ENCODE data around the gene GP5.
A peak's percentile ranks its signal among the peaks of the same experiment; 100 is the strongest.

GP5 gene

DNA sequence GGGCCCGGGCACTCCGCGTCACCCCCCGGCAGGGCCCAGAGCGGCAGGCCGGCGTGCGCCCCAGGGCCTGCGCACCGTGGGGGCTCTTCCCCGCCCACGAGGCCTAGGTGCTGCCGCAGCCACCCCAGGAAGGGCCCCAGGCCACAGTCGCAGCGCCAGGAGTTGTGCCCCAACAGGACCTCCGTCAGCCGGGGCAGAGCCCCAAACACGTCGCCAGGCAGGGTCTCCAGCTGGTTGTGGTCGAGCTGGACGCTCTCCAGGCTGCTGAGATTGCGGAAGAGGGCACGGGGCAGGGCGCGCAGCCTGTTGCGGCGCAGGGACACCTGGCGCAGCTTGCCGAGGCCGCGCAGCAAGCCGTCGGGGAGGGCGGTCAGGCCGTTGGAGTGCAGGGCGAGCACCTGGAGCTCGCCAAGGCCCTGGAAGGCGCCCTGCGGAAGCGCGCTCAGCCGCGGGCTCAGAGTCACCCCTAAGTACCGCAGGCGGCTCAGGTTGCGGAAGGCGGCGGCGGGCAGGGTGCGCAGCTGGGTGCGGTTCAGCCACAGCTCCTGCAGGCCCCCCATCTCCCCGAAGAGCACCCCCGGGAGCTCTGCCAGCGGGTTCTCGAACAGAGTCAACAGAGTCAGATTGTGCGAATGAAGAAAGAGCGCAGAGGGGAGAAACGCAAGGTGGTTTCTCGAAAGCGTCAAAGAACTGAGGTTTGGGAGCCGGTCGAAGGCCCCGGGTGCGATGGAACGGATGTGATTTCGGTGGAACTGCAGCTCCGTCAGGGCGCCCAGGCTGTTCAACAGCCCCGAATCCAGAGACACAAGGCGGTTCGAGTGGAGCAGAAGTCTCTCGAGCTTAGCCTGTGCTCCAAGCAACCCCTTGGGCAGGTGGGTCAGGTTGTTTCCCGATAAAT is 2.0 kb downstream of the GP5 start:
- no peak for DNase-seq

- no peak for DNase-seq
Measured at GRCh38 chr3:194396539-194396858, 2.6 kb downstream of the GP5 start.

DNA sequence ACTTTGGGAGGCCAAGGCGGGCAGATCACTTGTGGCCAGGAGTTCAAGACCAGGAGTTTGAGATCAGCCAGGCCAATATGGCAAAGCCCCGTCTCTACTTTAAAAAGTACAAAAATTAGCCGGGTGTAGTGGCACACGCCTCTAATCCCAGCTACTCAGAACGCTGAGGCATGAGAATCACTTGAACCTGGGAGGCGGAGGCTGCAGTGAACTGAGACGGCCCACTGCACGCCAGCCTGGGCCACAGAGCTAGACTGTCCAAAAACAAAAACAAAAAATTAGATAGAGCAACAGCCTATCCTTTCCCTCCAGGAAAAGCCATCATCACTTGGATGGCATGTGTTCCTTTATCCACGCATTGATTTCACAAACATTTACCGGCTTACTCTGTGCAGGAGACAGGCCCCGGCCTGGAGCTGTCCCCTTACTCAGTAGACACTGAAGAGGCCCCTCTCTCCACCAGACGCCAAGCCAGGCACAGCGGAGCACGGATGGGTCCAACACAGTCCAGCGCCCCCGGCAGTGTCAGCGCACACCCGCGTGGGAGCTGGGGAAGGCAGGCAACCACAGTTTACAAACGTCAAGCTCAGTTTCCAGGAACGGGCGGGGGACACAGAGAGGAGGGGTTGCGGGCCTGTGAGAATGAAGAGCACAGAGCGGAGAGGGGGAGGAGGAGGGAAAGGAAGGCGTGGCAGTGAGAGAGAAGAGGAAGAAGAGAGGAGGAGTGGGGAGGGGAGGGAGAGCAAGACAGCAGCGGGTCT is 3.1 kb downstream of the GP5 start:
- no peak for DNase-seq

DNA sequence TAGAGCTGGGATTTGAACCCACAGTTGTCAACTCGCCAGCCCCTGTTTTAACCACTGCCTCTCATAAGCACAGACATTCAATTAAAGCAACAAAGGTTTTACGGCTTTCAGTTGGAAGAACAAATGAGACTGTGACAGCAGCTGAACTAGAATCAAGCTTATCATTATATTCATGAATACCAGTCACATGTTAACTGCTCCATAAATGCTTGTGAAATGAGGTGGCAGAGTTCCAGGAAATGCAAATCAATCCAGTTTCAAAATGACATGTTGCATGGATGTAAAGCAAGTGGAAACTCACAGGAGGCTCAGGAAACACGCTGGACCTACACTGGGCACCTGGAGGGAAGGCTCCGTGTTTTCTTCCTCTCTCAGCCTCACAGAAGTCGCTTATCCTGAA is 3.9 kb downstream of the GP5 start:
- no peak for DNase-seq

- DNase-seq, result no peak
Measured at GRCh38 chr3:194392576-194392975, 6.5 kb downstream of the GP5 start.

- DNase-seq, result no peak
Measured at GRCh38 chr3:194390835-194391234, 8.2 kb downstream of the GP5 start.

DNA sequence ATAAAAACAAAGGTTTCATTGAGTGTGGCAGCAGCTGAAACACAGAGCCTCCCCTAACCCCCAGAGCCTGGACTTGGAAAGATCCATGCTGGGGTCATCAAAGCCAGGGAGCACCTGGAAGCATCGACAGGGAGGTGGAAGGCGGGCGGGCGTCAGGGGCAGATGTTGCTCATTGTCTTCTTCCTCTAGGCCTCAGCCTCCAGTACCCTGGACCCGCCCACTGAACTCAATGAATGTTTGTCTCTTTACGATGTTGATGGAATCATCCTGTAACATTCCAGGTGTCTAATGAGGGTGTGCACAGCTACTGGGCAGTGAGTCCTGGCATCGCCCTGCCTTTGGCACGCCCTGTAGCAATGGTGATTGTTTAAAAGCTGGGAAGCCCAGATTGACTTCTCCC is 9.8 kb downstream of the GP5 start:
- no peak for DNase-seq

DNA sequence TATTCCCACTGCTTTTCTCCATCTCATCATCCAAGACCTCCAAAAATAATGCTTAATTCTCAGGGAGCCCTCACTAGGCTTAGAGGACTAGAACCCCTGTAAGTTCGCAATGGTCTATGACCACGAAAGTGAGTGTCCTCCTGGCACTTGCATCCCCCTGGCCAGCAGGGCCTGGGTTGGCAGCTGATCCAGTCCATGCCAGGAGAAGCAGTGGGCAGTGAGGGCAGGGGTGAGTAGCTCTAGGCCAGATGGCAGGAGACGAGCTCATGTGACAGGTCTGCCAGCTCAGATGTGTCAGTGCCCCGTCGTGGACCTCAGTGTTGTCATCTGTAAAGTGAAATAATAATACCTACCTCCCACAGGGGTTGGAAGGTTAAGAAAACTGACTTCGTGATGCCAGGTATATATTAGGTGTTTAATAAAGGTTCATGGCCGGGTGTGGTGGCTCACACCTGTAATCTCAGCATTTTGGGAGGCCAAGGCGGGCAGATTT is 11.1 kb downstream of the GP5 start:
- no peak for DNase-seq

DNA sequence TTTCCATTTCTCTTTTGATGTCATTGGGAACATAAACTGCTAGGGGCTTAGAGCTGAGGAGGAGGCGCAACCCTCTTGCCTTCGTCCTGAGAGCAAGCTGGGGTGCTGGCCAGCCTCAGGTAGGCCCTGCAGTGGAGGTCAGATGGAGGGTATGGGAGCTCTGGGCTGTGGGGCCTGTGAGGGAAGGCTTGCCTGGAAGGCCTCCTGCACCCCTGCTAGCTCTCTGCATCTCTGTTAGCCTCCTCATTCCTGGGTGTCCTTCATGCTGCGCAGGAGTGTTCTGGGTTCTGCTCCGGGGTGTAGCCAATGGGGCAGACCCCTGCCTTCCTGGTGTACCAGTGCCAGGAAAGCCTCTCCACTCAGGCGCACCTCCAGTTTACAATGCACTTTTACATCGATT is 11.8 kb downstream of the GP5 start:
- DNase-seq, result no peak

DNA sequence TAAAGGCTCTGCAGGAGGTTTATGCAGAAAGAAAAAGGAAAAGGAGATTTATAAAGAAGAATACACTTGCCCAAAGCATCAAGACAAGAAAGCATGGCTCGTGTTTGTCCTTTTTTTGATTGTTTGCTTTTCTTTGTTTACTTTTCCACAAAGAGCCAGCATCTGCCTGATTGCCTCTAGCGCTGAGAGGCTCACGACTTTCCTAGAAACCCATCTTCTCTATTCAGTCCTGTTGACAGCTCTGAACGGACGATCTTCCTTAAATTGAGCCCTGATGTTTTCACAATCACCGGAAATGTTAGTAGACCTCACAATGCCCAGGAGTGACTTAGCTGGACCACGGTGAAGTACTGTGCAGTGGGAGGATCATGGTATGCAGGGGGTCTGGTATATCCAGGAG is 12.4 kb downstream of the GP5 start:
- no peak for DNase-seq

DNA sequence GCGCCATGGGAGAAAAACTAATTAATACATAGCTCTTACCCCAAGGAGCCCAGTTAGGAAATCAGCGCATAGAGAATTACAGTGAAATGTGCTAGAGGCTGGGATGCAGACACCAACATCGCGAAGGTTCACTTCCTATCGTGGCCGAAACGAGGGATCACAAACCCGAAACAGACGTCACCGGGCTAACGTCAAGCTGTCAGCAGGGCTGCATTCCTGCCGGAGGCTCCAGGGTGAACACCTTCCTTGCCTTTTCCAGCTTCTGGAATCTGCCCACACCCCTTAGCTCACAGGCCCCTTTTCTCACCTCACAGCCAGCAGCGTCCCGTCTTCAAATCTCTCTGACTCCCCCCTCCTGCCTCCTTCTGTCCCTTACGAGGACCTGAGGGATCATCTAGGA is 13.0 kb downstream of the GP5 start:
- DNase-seq, result peak; percentile 73

GRCh38 chr3:194384569-194385001 is 14.5 kb downstream of the GP5 start:
- no peak for DNase-seq

- no peak for DNase-seq
Measured at GRCh38 chr3:194384156-194384555, 14.9 kb downstream of the GP5 start.

DNA sequence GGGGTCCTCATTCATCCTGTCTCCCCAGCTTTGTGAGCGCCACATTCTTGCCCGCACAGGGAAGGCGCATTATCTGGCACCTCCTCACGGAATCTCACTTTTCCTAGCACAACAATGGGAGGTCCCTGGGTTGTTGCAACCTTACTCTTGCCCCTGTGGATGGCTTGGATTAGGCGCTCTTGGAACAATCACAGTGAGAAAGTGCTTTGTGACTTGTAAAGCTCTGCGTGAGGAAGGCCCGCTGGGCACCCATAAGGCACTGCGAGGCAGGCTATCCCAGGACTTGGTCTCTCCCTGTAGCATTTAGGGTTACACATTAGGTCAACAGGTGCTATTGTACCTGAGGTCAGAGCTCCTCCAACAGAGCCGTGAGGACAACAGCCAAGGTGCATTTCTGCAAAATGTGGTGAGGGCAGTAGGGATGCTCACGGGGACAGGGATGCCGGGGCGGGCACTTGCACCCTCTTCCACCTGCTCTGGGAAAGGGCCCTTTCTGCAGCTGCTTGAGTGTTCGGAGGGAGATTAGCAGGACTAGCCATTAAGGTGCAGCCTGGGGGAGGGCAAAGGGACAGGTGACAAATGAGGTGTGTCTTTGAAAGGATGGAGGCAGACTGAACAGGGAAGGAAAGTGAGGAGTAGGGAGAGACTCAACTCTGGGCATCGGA is 15.7 kb downstream of the GP5 start:
- no peak for DNase-seq

DNA sequence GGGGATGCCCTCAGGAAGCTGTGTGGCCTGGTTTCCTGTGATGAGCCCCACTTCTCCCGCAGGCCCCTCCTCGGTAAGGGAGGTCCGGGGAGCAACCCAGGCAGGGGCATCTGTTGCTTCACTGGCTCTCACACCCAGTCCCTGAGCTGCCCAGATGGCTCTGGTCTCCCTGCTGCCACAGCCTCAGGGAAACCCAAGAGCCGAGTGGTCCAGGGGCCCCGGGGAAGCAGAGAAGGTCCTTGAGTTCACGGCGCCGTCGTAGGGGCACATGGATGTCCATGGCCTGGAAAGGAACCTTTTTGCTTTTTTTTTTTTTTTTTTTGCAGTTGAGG is 16.2 kb downstream of the GP5 start:
- no peak for DNase-seq

- no peak for DNase-seq
Measured at GRCh38 chr3:194382196-194382891, 16.7 kb downstream of the GP5 start.

GRCh38 chr3:194381460-194381875 is 17.6 kb downstream of the GP5 start:
- no peak for DNase-seq

- no peak for DNase-seq
Measured at GRCh38 chr3:194380326-194380725, 18.7 kb downstream of the GP5 start.

DNA sequence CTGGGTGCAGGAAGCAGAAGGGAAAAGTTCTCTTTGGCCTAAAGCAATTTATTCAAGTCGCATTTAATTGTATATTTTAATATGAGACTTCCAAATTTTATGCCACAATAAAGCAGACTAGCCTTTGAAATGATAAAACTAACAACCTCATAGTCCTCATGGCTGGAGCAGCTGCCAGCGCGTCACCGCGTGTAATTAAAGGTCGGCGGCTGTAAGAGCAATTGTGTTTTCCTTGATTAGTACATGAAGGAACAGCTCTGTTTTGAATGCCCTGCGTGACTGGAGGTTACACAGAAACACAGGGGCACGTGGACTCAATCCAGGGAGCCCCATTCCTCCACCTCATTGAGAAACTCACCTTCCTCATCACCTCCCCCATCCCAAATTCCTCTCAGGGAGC is 19.4 kb downstream of the GP5 start:
- no peak for DNase-seq

DNA sequence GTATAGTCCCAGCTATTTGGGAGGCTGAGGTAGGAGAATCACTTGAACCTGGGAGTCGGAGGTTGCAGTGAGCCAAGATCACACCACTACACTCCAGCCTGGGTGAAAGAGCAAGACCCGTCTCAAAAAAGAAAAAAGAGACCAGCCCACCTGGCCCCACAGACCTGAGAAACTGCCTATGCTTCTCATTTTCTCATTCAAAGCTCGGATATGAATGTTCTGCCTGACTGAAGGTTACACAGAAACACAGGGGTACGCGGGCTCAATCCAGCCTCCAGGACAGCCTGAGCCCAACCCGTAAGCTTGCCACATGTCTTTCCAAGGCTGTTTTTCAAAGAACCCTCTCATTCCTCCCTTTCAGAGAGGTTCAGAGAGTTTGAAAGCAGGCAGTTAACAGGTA is 19.8 kb downstream of the GP5 start:
- no peak for DNase-seq

DNA sequence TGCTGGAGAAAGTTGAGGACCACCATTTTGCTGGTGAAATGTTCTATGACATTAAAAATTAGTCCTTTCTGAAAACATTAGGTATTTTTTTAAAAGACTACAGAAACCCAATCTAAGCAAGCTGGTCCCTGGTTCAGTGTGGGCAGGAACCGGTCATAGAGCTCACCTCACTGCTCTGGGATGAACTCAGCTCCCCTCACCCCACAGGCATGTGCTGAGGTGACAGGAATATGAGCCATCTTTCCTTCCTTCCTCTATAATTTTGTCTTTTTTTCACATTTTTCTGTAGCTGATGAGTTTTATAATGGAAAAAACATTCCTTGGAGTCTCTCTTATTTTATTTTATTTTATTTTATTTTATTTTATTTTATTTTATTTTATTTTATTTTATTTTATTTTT is 21.4 kb downstream of the GP5 start:
- no peak for DNase-seq

GRCh38 chr3:194376241-194376560 is 22.9 kb downstream of the GP5 start:
- no peak for DNase-seq

- DNase-seq, result peak; percentile 94
Measured at GRCh38 chr3:194375473-194376240, 23.4 kb downstream of the GP5 start.
